Stimulated activated effector memory CD8-positive, alpha-beta T cell treated with anti-CD3 and anti-CD28 coated beads, Interleukin-12 subunit alpha, Interleukin-12 subunit beta, amount 100 ng/mL, for 72 hours (primary cell): Measurements from ENCODE around the gene RERGL.

Experiments
- ATAC-seq: fragments of 150-1000 bp; cut with Tn5 transposase; 2 replicates; pipeline ENCODE4 v1.10.0; 2021
- DNase-seq, 2 donors: peaks; one replicate each; pipeline ENCODE4 v3.0.0; 2021 to 2022; ENCODE audit warnings: low spot score in 2 of 2
- H3K27ac Mint-ChIP-seq: one replicate; pipeline ENCODE4 v1.8.0; 2022; ENCODE audit warnings: mild to moderate bottlenecking, mixed read lengths
- H3K36me3 Mint-ChIP-seq: one replicate; pipeline ENCODE4 v1.8.0; 2022; ENCODE audit warnings: mild to moderate bottlenecking, mixed read lengths
- H3K4me1 Mint-ChIP-seq: one replicate; pipeline ENCODE4 v1.8.0; 2022; ENCODE audit warnings: mixed read lengths
- H3K4me3 Mint-ChIP-seq: one replicate; pipeline ENCODE4 v1.8.0; 2022; ENCODE audit warnings: mild to moderate bottlenecking, mixed read lengths
- H3K9me3 Mint-ChIP-seq: one replicate; pipeline ENCODE4 v1.8.0; 2022; ENCODE audit warnings: mixed read lengths

Gene RERGL, protein sequence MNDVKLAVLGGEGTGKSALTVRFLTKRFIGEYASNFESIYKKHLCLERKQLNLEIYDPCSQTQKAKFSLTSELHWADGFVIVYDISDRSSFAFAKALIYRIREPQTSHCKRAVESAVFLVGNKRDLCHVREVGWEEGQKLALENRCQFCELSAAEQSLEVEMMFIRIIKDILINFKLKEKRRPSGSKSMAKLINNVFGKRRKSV

DNA sequence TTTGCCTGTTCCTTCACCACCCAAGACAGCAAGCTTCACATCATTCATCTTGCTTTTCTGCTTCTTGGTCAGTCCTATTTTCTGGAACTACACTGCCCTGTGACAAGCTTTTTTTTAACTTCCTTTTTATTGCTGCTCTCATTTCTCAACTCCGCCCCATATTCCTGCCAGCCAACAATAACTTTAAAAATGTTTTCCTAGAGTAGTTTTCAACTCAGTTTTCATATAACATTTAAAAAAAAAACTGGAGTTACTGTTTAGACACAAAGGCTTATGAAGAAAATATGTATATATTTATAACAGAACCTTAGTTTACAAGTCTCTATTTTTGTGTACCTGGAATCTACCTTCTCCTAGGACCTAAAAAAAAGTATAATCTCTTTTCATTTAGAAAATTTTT is at the start of gene RERGL:
RERGL (minus strand) TSS at position 101 of the 400 bp plus-strand sequence; CDS start at position 48, 53 bp downstream.
- no peaks in the 10 kb centered on the region for H3K4me1 Mint-ChIP-seq
- H3K4me3 Mint-ChIP-seq: no peak within 1 kb of the TSS
- DNase-seq (no peak), ATAC-seq (no peak)
- H3K27ac Mint-ChIP-seq: no peak within 1 kb of the TSS
- H3K9me3 Mint-ChIP-seq: peaks cover 16% of the 10 kb centered on the region
- no peaks in the 10 kb centered on the region for H3K36me3 Mint-ChIP-seq

DNA sequence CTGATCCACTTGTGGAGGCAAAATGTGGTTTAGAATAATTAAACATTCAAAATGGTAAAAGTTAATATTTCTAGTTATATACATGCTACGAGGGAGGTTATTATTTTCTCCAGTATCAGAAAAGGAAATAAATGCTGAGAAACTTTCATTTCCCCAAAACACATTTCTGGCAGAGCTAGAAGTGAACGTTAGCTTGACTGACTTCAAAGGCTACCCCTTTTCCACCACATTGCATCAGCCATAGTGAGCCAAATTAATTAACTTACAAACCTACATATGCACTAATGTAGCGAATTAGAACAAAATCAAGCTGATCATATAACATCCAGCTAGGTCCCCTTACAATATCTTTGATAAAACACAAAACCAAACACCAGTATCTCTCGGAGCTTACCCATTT is 49.3 kb upstream of the RERGL start:
- no peak overlapping the region for H3K27ac Mint-ChIP-seq
- ATAC-seq (no peak), DNase-seq (no peak)
- no peak overlapping the region for H3K4me3 Mint-ChIP-seq
- H3K36me3 Mint-ChIP-seq: no peaks in the 10 kb centered on the region
- no peaks in the 10 kb centered on the region for H3K4me1 Mint-ChIP-seq
- H3K9me3 Mint-ChIP-seq: no peaks in the 10 kb centered on the region

DNA sequence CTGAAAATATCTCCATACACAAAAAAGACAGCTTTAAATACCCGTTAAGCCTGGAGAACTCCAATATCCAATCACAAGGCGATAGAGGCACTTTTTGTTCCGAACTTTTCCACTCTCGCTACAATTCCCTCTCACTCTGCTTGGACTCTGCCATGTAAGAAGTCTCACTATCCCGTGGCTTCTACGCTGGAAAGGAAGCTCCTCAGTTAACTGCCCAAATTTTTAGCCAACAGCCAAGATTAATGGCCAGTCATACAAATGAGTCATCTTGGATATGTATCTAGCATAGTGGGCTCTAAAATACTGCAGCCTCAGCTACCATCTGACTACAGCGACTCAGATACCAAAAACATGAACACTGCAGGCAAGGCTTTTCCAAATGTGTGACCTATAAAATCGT is 45.5 kb upstream of the RERGL start:
- Mint-ChIP-seq H3K27ac (no peak overlapping the region), H3K9me3 (no peaks in the 10 kb centered on the region), H3K36me3 (no peaks in the 10 kb centered on the region), H3K4me3 (no peak overlapping the region), H3K4me1 (no peaks in the 10 kb centered on the region)
- no peak for DNase-seq
- ATAC-seq: no peak

DNA sequence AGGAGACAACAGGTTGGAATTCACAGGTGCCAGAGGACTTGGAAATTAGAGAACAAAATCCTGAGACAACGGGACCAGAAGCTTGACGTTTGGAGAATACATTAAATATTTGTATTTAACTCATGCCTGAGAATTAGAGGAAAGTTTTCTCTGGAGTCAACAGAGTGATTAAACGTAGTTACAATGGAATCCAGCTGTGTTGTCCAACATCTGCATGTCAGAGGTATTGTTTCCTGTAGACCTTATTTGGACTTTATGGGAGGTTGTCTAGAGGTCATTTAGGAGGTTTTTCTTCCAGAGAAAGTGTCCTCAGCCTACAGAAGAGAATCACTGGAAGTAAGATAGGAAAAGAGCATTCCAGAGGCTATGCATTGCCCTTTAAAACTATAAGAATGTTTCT is 45.1 kb upstream of the RERGL start:
- no peaks in the 10 kb centered on the region for H3K36me3 Mint-ChIP-seq
- DNase-seq (no peak), ATAC-seq (no peak)

DNA sequence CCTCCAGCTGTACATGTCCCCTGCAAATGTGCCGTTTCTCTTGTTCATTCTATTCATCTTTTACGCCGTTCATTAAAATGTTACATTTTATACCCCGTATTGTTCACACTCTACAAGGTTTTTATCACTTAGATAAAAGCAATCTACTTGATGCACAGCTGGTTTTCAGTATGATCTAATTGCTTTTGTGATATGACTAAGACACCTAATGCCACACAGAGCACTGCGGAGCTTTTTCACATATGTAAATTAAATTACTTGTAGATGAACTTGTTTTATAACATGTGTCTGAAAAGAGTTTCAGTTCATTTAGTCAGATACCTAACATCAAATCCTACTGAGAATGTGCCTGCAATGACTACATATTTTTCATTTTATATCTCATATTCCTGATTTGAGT is 40.9 kb upstream of the RERGL start:
- ATAC-seq: no peak
- H3K4me3 Mint-ChIP-seq: no peak overlapping the region
- H3K4me1 Mint-ChIP-seq: no peaks in the 10 kb centered on the region
- peaks cover 7% of the 10 kb centered on the region for H3K9me3 Mint-ChIP-seq
- H3K36me3 Mint-ChIP-seq: no peaks in the 10 kb centered on the region
- no peak for DNase-seq
- no peak overlapping the region for H3K27ac Mint-ChIP-seq

More for the DNA sequence above, 45.1 kb upstream of the RERGL start:
- H3K4me3 Mint-ChIP-seq: no peak overlapping the region
- no peaks in the 10 kb centered on the region for H3K9me3 Mint-ChIP-seq
- no peaks in the 10 kb centered on the region for H3K4me1 Mint-ChIP-seq
- H3K27ac Mint-ChIP-seq: no peak overlapping the region

DNA sequence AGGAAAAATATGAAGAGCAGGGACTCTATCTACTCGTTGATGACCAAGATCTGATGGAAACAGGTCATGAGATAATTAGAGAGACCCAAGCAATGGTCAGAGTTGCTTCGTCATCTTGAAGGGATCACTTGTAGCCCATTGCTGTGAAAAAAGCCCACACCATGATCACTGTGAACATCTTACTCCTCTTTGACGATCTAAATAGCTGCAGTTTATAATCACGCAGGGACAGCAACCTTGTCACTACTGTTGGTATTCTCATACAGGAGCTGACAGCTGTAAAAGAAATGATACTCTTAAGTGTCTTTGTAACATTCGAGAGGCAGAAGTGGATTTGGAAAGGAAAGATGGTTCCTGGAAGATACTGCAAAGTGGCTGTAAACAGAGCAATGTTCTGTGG is 33.7 kb upstream of the RERGL start:
- Mint-ChIP-seq H3K27ac (no peak overlapping the region), H3K4me3 (no peak overlapping the region), H3K4me1 (no peaks in the 10 kb centered on the region), H3K9me3 (peaks cover 4% of the 10 kb centered on the region), H3K36me3 (no peaks in the 10 kb centered on the region)
- no peak for DNase-seq
- ATAC-seq: no peak

DNA sequence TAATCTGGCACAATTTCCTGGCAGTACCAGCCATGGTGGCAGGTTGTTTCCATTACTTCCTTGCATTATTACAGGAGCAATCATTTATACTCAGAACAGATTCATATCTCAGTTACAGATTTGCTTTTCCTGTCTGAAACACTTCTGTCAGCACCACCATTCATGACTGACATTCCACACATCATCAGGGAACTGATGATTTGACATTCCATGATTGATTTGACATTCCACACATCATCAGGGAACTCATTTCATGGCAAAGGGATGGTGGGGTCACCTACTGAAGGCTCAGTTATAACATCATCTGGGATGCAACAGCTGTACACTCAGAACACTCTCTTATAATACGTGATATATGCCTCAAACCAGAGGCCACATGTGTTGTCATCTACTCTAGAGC is 30.9 kb upstream of the RERGL start:
- Mint-ChIP-seq H3K36me3 (no peaks in the 10 kb centered on the region), H3K4me1 (no peaks in the 10 kb centered on the region), H3K27ac (no peak overlapping the region), H3K9me3 (no peaks in the 10 kb centered on the region), H3K4me3 (no peak overlapping the region)
- ATAC-seq (no peak), DNase-seq (no peak)

DNA sequence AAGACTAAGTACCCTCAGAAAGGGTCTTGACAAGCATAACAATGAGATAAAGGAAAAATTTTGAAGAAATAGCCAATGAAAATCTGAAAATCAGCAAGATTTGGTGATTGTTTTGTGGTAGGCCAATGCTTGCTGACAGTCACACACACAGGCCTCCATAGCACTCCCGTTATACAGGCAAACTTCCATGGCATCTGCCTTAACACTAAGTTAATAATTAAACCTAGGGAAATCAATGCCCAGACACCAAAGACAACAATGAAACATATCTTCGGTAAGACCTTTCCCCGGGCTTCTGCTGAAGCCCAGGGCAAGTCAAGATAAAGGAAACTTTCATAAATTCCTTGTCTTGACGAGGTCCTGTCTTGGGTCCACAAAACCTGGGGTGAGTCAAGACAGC is 18.6 kb upstream of the RERGL start:
- ATAC-seq (no peak), DNase-seq (no peak)
- peaks cover 4% of the 10 kb centered on the region for H3K9me3 Mint-ChIP-seq
- no peaks in the 10 kb centered on the region for H3K4me1 Mint-ChIP-seq
- H3K4me3 Mint-ChIP-seq: no peak overlapping the region
- H3K27ac Mint-ChIP-seq: no peak overlapping the region
- H3K36me3 Mint-ChIP-seq: no peaks in the 10 kb centered on the region

DNA sequence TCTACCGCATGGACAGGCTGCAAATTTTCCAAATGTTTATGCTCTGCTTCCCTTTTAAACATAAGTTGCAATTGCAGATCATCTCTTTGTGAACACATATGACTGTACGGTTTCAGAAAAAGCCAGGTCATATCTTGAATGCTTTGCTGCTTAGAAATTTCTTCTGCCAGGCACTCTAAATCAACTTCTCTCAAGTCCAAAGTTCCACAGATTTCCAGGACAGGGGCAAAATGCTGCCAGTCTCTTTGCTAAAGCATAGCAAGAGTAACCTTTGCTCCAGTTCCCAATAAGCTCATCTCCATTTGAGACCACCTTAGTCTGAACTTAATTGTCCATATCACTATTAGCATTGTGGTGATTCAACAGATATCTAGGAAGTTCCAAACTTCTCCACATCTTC is 13.6 kb upstream of the RERGL start:
- Mint-ChIP-seq H3K4me3 (no peak overlapping the region), H3K4me1 (no peaks in the 10 kb centered on the region)
- DNase-seq: no peak

DNA sequence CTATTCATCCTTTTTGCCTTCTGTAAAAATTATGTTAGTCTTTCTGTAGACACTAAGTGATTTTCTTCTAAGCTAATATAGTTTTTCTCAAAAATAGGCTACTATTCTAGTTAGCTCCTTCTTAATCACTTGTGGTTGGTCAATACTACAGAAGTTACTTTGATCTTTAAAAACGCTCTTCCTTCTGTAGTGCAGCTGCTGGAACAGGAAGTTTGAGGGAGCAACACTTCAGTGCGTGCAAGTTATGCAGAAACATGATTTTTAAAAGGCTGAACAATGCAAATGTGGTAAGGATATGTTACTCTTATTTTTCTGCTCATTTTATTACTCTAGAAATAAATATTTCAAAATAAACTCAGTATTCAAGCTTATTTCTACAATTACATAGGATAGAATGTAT is 11.1 kb upstream of the RERGL start:
- Mint-ChIP-seq H3K27ac (no peak overlapping the region), H3K4me3 (no peak overlapping the region), H3K36me3 (no peaks in the 10 kb centered on the region), H3K9me3 (peaks cover 14% of the 10 kb centered on the region), H3K4me1 (no peaks in the 10 kb centered on the region)
- ATAC-seq (no peak), DNase-seq (no peak)

More for the DNA sequence above, 13.6 kb upstream of the RERGL start:
- Mint-ChIP-seq H3K27ac (no peak overlapping the region), H3K9me3 (peaks cover 18% of the 10 kb centered on the region), H3K36me3 (no peaks in the 10 kb centered on the region)
- no peak for ATAC-seq

DNA sequence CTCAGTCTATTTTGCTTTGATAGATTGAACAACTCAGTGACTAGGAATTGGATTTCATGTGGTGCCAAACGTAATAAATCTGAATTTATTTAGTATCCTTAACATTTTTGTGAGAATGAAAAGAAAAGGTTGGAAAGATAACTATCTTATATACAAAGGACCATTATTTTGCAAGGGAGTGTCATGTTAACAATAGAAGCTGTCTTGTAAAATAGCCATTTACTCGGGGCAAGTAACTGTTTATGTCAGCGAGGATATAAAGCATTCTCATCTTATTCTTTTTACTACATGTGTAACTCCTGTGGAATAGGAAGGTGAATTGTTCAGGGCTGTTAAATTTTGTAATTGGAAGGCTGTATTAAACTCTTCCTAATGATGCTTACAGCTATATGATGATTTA is 5.9 kb downstream of the RERGL start:
- Mint-ChIP-seq H3K9me3 (peaks cover 12% of the 10 kb centered on the region), H3K36me3 (no peaks in the 10 kb centered on the region), H3K4me1 (no peaks in the 10 kb centered on the region), H3K27ac (no peak overlapping the region), H3K4me3 (no peak overlapping the region)
- DNase-seq (no peak), ATAC-seq (no peak)

DNA sequence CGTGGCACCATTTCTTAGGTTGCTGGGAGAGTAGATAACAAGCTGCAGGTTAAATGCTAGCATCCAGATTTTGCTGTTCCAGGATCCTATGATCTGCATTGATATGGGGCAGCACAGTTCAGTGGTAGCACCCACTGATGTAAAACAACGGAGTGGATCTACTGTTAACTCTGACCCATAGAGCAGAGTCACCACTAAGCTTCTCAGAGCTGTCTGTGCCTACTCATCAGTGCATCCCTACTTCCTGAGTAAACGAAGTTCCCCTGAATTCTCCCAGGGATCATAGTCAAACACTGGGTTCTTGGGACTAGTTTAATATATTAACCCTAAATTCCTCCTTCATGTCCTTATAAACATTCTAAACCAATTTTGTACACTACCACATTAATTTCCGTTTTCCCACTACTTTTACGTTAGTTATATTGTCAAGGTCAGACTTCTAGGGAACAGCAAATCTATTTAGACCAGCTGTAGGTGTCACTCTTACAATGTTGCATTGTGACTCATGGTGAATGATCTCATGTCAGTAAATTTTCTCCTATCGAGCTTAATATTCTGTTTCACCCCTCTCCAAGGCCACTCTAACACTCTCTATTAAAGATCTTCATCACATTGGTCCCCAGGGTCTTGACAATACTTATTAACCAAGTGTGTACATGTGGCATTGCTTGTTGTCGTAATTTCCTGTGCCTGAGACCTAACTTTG is 10.3 kb downstream of the RERGL start:
- H3K27ac Mint-ChIP-seq: no peak overlapping the region
- H3K4me1 Mint-ChIP-seq: no peaks in the 10 kb centered on the region
- ATAC-seq (no peak), DNase-seq (no peak)
- no peaks in the 10 kb centered on the region for H3K36me3 Mint-ChIP-seq
- H3K9me3 Mint-ChIP-seq: peaks cover 3% of the 10 kb centered on the region
- no peak overlapping the region for H3K4me3 Mint-ChIP-seq

DNA sequence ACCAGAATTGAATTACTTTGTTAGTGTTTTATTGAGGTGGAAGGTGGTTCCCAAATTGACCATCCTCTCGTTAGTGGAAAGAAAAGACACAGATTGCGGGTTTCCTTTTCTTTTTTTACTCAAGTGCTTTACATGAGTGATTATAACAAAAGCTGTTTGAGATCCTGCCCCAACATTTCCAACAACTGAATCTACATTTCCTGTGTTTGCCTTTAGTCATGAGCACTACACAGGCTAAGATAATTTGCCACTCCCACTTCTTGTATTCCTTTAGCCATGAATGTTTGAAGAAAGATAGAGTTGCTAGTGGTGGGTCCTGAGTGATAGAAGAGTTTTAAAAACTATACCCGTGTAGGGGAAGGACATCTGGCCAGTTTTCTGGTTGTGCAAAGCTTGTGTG is 16.0 kb downstream of the RERGL start:
- Mint-ChIP-seq H3K9me3 (no peaks in the 10 kb centered on the region), H3K27ac (no peak overlapping the region), H3K4me1 (no peaks in the 10 kb centered on the region), H3K36me3 (no peaks in the 10 kb centered on the region), H3K4me3 (no peak overlapping the region)
- ATAC-seq (no peak), DNase-seq (no peak)

DNA sequence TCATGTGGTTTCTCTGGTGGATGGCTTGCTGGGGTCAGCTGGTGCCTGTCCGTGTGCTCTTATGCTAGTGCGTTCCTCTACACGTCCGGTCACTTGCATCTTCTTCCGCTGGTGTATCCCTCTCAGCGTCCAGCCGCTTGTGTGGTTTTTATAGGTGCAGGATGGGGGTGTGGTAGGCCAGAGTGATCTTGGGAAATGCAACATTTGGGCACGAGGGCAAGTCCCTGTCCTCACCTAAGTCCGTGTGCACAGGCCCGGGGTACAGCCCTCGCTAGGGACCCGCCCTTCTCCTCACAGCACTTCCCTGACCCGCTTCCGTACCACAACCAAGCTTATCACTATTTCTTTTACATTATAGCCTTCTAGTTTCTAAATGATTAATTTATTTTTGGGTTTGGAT is 17.3 kb downstream of the RERGL start:
- Mint-ChIP-seq H3K27ac (no peak overlapping the region), H3K4me3 (no peak overlapping the region), H3K4me1 (no peaks in the 10 kb centered on the region), H3K36me3 (no peaks in the 10 kb centered on the region), H3K9me3 (no peaks in the 10 kb centered on the region)
- DNase-seq (no peak), ATAC-seq (no peak)

DNA sequence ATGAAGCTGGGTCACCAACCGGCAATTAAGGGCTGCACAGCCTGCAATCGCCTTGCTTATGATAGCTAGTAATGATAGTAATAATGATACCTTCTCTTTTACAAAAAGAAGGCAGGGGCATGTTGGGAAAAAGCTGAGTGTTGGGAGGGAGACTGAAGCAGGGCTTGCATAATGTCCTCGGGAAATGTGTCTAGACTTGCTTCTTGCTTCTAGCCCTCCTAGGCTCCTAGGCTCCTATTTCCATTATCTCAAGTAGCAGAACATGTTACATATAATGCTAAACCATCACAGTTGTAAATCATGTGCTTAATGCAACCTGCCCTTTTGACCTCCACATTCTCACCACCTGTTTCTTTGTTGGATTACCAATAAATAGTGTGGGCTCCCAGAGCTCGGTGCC is 18.7 kb downstream of the RERGL start:
- Mint-ChIP-seq H3K4me1 (no peaks in the 10 kb centered on the region), H3K36me3 (no peaks in the 10 kb centered on the region), H3K4me3 (no peak overlapping the region), H3K9me3 (peaks cover 5% of the 10 kb centered on the region), H3K27ac (no peak overlapping the region)
- ATAC-seq (no peak), DNase-seq (no peak)

DNA sequence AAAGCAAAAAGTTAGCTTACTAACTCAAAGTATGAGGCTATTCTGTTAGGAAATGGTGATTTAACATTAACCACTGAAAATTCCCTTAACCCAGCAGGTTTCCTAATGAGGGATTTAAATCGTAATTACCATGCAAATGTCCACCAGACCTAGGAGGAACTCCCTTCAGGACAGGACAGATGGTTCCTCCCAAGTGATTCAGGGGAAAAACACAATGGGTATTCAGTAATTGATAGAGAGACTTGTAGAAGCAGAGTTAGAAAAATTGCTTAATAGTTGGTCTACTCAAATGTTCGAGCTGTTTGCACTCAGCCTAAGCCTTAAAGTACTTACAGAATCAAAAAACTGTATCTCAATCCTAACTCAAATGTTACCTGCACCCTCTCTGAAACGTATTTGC is 21.6 kb downstream of the RERGL start:
- Mint-ChIP-seq H3K36me3 (no peaks in the 10 kb centered on the region), H3K27ac (no peak overlapping the region), H3K9me3 (peaks cover 12% of the 10 kb centered on the region), H3K4me1 (no peaks in the 10 kb centered on the region), H3K4me3 (no peak overlapping the region)
- DNase-seq: no peak
- no peak for ATAC-seq
